Erythroblast (primary cell): ENCODE data around the gene ANP32B.

Source experiments
- GATA1 ChIP-seq: IDR thresholded peaks from 2 replicates; pipeline ENCODE4 v1.6.1; 2011; ENCODE audit warnings: low read depth, mild to moderate bottlenecking, control low read depth, low read length, moderate library complexity
- POLR2A ChIP-seq: IDR thresholded peaks from 2 replicates; pipeline ENCODE4 v1.6.1; 2011; ENCODE audit warnings: mild to moderate bottlenecking, low read length

- TF ChIP-seq POLR2A, result no peak
- TF ChIP-seq GATA1, result no peak
Measured at GRCh38 chr9:98021306-98022040, 38.3 kb downstream of the ANP32B start.
